K562 (cell line): ENCODE results near the gene PRKAG1. TPM values are rescaled to one million over a fixed set of nuclear protein-coding genes. Genes with fewer than 3 reads are reported as not detected.
A peak's percentile ranks its signal among the peaks of the same experiment; 100 is the strongest.

Experiments
- BDP1 ChIP-seq: IDR thresholded peaks from 3 replicates; pipeline ENCODE4 v1.6.1; 2011; ENCODE audit not compliant: insufficient read length, insufficient read depth
- ESRRA ChIP-seq: fragments of 450-650 bp; IDR thresholded peaks from 2 replicates; pipeline ENCODE4 v1.6.1; 2014; ENCODE audit warnings: low read depth, mild to moderate bottlenecking, moderate library complexity, borderline replicate concordance
- ETS1 ChIP-seq: conservative IDR thresholded peaks from 2 replicates; pipeline ENCODE4 v1.6.1; 2011; ENCODE audit warnings: low read depth, mild to moderate bottlenecking, low read length; ENCODE audit not compliant: control insufficient read depth
- ETV5 ChIP-seq: sonication (generic); formaldehyde crosslinking; IDR thresholded peaks from 2 replicates; pipeline ENCODE4 v1.4.0; 2020; ENCODE audit warnings: low read depth, mild to moderate bottlenecking, missing genetic modification reagents
- HMG20A ChIP-seq: fragments of 450-650 bp; formaldehyde crosslinking; conservative IDR thresholded peaks from 2 replicates; pipeline ENCODE4 v1.4.0; 2020; ENCODE audit warnings: mild to moderate bottlenecking, mixed read lengths
- MBD2 ChIP-seq: sonication (generic); IDR thresholded peaks from 2 replicates; pipeline ENCODE4 v1.6.1; 2016; ENCODE audit warnings: low read depth, borderline replicate concordance
- NFATC3 ChIP-seq: fragments of 450-650 bp; IDR thresholded peaks from 2 replicates; pipeline ENCODE4 v1.6.1; 2017; ENCODE audit warnings: mild to moderate bottlenecking
- NFXL1 ChIP-seq: fragments of 450-650 bp; formaldehyde crosslinking; IDR thresholded peaks from 2 replicates; pipeline ENCODE4 v1.4.0; 2021; ENCODE audit warnings: mild to moderate bottlenecking
- NRF1 ChIP-seq, 2 experiments: fragments of 450-650 bp; IDR thresholded peaks in 1 of 2; conservative IDR thresholded peaks in 1 of 2; 2 replicates each; pipeline ENCODE4 v1.6.1; 2014; ENCODE audit warnings: mild to moderate bottlenecking in 2 of 2
- THRA ChIP-seq: fragments of 450-650 bp; IDR thresholded peaks from 2 replicates; pipeline ENCODE4 v1.6.1; 2017; ENCODE audit warnings: mild to moderate bottlenecking, moderate library complexity
- ZBTB11 ChIP-seq, 3 experiments: fragments of 200-800 bp in 1 of 3; fragments of 250-450 bp in 1 of 3; fragments of 450-650 bp in 1 of 3; sonication (Bioruptor Pico) in 1 of 3; sonication (Bioruptor generic) in 1 of 3; formaldehyde crosslinking in 1 of 3; IDR thresholded peaks; 2 replicates each; pipeline versions ENCODE4 v1.6.1 to v1.8.0; 2016 to 2022; ENCODE audit warnings: mild to moderate bottlenecking in 2 of 3, missing genetic modification characterization in 2 of 3, missing compliant biosample characterization in 1 of 3, moderate library complexity in 1 of 3
- ZBTB2 ChIP-seq: fragments of 450-650 bp; IDR thresholded peaks from 2 replicates; pipeline ENCODE4 v1.6.1; 2016; ENCODE audit warnings: antibody characterized with exemption
- ZBTB8A ChIP-seq: fragments of 450-650 bp; IDR thresholded peaks from 2 replicates; pipeline ENCODE4 v1.6.1; 2018; ENCODE audit warnings: mild to moderate bottlenecking, moderate library complexity; ENCODE audit not compliant: partially characterized antibody
- ZFP91 ChIP-seq: sonication (generic); formaldehyde crosslinking; IDR thresholded peaks from 2 replicates; pipeline ENCODE4 v1.8.0; 2022; ENCODE audit warnings: mild to moderate bottlenecking, missing genetic modification reagents
- ZNF24 ChIP-seq: fragments of 450-650 bp; IDR thresholded peaks from 2 replicates; pipeline ENCODE4 v1.6.1; 2016
- ZNF445 ChIP-seq: fragments of 250-450 bp; sonication (Bioruptor Pico); IDR thresholded peaks from 2 replicates; pipeline ENCODE4 v1.4.0; 2020; ENCODE audit warnings: low read depth, mild to moderate bottlenecking, moderate library complexity
- ZNF695 ChIP-seq: fragments of 450-650 bp; formaldehyde crosslinking; IDR thresholded peaks from 2 replicates; pipeline ENCODE4 v1.4.0; 2020; ENCODE audit warnings: mild to moderate bottlenecking, moderate library complexity
- polyA plus RNA-seq, 8 experiments: library from polyadenylated mRNA; depleted of rRNA in 4 of 8; stranded (reverse) in 5 of 8; unstranded in 3 of 8; fragments of >200 nt; fragmentation: Nextera tagmentation in 2 of 8; fragmentation: Illumina TruSeq in 1 of 8; extraction: Ambion mirVana in 2 of 8; extraction: Trizol in 1 of 8; gene quantifications; 2 replicates each; pipeline versions ENCODE4 v1.2.1 to v1.2.3, GENCODE V29; 2011 to 2014; ENCODE audit warnings: inconsistent platforms in 1 of 8, missing spikeins in 1 of 8
- total RNA-seq, 7 experiments: library from RNA; depleted of rRNA in 6 of 7; stranded (reverse); fragments of >200 nt in 6 of 7; fragmentation: Illumina TruSeq in 2 of 7; extraction: Trizol in 2 of 7; gene quantifications; 2 replicates each; pipeline versions ENCODE4 v1.2.1 to v1.2.3, GENCODE V29; 2011 to 2021; ENCODE audit warnings: low replicate concordance in 1 of 7

Gene PRKAG1
- total and polyA plus RNA-seq, 9 of the 15 experiments (the other 6 are each of a cell fraction or from before 2014, with no cell fraction given), result 51.1 to 126 (median 79.1) TPM

GRCh38 chr12:48999371-49000131, 19.0 kb downstream of the PRKAG1 start, which contains the start of gene DDN (continued):
- TF ChIP-seq ZFP91 (CRISPR knock-in tag), result no peak
- TF ChIP-seq NRF1 (conservative IDR thresholded peaks at IDR 0.05 in 1 of 2, IDR thresholded peaks at IDR 0.05 in 1 of 2), result peak; percentile 62 to 67
- no peak for TF ChIP-seq HMG20A (CRISPR knock-in tag)
- no peak for TF ChIP-seq BDP1
- no peak for TF ChIP-seq THRA
- TF ChIP-seq ZNF445 (CRISPR knock-in tag), result no peak
- TF ChIP-seq ZNF24, result no peak
- TF ChIP-seq ZBTB11 (CRISPR knock-in tag; IDR thresholded peaks at IDR 0.05), result no peak
- peak; percentile 44; the same call in 1 of the 2 replicates for TF ChIP-seq ETS1
- no peak for TF ChIP-seq ZBTB8A
- no peak for TF ChIP-seq ZNF695
- TF ChIP-seq ESRRA, result no peak
- TF ChIP-seq MBD2, result 0 out of 2 replicates have a peak, but pooled peaks have one; percentile 10
- TF ChIP-seq NFXL1 (CRISPR knock-in tag), result no peak
- peak; percentile 60; the same call in 1 of the 2 replicates for TF ChIP-seq ZBTB2
- no peak for TF ChIP-seq NFATC3
- no peak for TF ChIP-seq ETV5 (CRISPR knock-in tag)
